Measurements from ENCODE around the gene AKT1S1. TPM values are rescaled to one million over a fixed set of nuclear protein-coding genes. Genes with fewer than 3 reads are reported as not detected.
A peak's percentile ranks its signal among the peaks of the same experiment; 100 is the strongest.

The AKT1S1 gene
- total and polyA plus RNA-seq, 2 of the 13 experiments (the other 11 are each of a cell fraction or from before 2014, with no cell fraction given), result 13.5 to 27.8 TPM

GRCh38 chr19:49857838-49858087, 19.4 kb downstream of the AKT1S1 start:
- ATAC-seq (no peak), FAIRE-seq (no peak), DNase-seq (ENCODE audit: low spot score) (no peak)
- intact Hi-C loops (cut with micrococcal nuclease; ENCODE audit: unreplicated experiment) (no loop called here), in situ Hi-C loops (cut with HindIII; ENCODE audit: extremely low pct_ligation_motif_present, low pct_unique_long_range_greater_than_20kb) (no loop called here)
- Histone ChIP-seq H3K9ac (ENCODE audit: insufficient read depth, low read depth, low read length) (no peak overlapping the region), H3K9me3 (ENCODE audit: low read length) (no peaks in the 10 kb centered on the region), H3K4me3 (replicated peaks in 1 of 3; ENCODE audit: insufficient read depth in 1 of 3, low read depth in 2 of 3, low read length in 3 of 3) (no peak overlapping the region), H3K4me1 (ENCODE audit: insufficient read depth, low read length) (peaks cover 12% of the 10 kb centered on the region), H3K79me2 (ENCODE audit: insufficient read depth, low read length) (peaks cover 14% of the 10 kb centered on the region), H3K4me2 (ENCODE audit: low read depth, low read length) (no peak overlapping the region), H3K27me3 (ENCODE audit: control insufficient read depth in 1 of 2, insufficient read depth in 2 of 2, low read length in 2 of 2) (no peaks in the 10 kb centered on the region), H3K27ac (ENCODE audit: extremely low read length, insufficient read depth, low read length) (no peak overlapping the region), H4K20me1 (ENCODE audit: insufficient read depth, low read length) (peaks cover 13% of the 10 kb centered on the region), H2AFZ (ENCODE audit: low read length) (no peak overlapping the region), H3K36me3 (replicated peaks in 1 of 2; ENCODE audit: control insufficient read depth in 1 of 2, insufficient read depth in 2 of 2, low read length in 2 of 2) (peaks cover 37 to 67% of the 10 kb centered on the region in 2 experiments; a peak in 4 of 5 replicates)
- BruUV-seq (replicated peaks), result no TSS peak
- POLR2A ChIA-PET, result interaction anchor here (1.1 to 1.2 kb wide), 2 partner anchors 19 to 48 kb away, joined by 4 to 5 read pairs; partner anchors contain the start of gene AKT1S1
- no peak for TF ChIP-seq NONO (IDR thresholded peaks at IDR 0.05)
- TF ChIP-seq NONO (CRISPR knock-in tag; conservative IDR thresholded peaks at IDR 0.05), result peak; percentile 6; the same call in 1 of the 2 replicates
- no peak for TF ChIP-seq NAIF1 (CRISPR knock-in tag; IDR thresholded peaks at IDR 0.05; ENCODE audit: borderline replicate concordance)
- WGBS (ENCODE audit: low lambda C conversion rate), result no CpG with 5 or more reads among the region's 5 CpGs
- CTCF ChIA-PET (ENCODE audit: low intra/inter-chr PET ratio, low total read pairs), result no interaction called here

DNA sequence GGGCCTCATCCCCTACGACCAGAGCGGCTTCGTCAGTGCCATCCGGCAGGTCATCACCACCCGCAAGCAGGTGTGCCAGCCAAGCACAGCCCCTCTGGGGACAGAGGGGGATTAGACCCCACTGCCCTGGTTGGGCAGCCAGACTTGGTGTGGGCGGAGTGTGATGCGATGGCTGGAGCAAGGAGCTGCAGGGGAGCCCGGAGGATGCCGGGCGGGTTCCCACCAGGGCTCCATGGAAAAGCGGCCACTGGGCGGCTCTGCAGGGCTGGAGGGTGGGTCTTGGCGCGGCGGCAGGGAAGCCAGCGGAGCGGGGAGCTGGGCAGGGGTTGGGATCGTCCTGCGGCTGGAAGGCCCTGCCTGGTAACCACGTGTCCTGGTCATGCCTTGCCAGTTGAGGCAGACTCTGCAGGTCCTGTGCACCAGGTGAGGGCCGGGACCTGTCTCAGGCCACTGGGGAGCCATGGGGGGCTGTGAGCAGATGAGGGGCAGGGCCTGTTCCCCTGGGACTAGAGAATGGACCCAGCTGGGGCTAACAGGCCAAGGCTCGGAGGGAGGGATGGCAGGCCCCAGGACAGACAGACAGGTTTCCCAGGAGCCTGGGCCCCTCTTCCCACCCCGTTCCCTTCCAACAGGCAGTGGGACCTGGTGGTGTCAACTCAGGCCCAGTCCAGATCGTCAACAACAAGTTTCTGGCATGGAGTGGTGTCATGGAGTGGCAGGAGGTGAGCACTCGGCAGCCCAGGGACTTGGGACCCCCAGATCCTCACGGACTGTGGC, 19.9 kb downstream of the AKT1S1 start:
- intact Hi-C loops (cut with micrococcal nuclease; ENCODE audit: unreplicated experiment), result no loop called here
- ATAC-seq, result no peak
- DNase-seq (ENCODE audit: low spot score), result no peak
- TF ChIP-seq POLR2A (IDR thresholded peaks at IDR 0.05; ENCODE audit: insufficient read depth in 1 of 2, low read depth in 2 of 2, low read length in 2 of 2) (peak; percentile 39 to 40; a peak in 2 of 4 replicates), ZNF670 (CRISPR knock-in tag; IDR thresholded peaks at IDR 0.05; ENCODE audit: borderline replicate concordance) (no peak), RBFOX2 (IDR thresholded peaks at IDR 0.05; ENCODE audit: low read depth, low read length) (peak; percentile 78), CCDC6 (CRISPR knock-in tag; IDR thresholded peaks at IDR 0.05) (0 out of 2 replicates have a peak, but pooled peaks have one; percentile 37), AGO2 (optimal IDR thresholded peaks at IDR 0.05; ENCODE audit: low read depth, low read length) (peak; percentile 72), REPIN1 (CRISPR knock-in tag; IDR thresholded peaks at IDR 0.05; ENCODE audit: borderline replicate concordance, low read depth) (no peak), AKAP8 (CRISPR knock-in tag; IDR thresholded peaks at IDR 0.05) (peak; percentile 88), HOMEZ (CRISPR knock-in tag; IDR thresholded peaks at IDR 0.05; ENCODE audit: low read depth) (no peak), ZNF740 (CRISPR knock-in tag; IDR thresholded peaks at IDR 0.05) (0 out of 2 replicates have a peak, but pooled peaks have one; percentile 14), HNRNPK (IDR thresholded peaks at IDR 0.05; ENCODE audit: low read depth, low read length, poor library complexity, severe bottlenecking) (peak; percentile 13), PAF1 (CRISPR knock-in tag; IDR thresholded peaks at IDR 0.05) (peak; percentile 56; the same call in 1 of the 2 replicates), ZC3H13 (CRISPR knock-in tag; IDR thresholded peaks at IDR 0.05) (peak; percentile 58; the same call in 1 of the 2 replicates), POLR2G (IDR thresholded peaks at IDR 0.05; ENCODE audit: low read depth, low read length) (peak; percentile 50), RBM22 (optimal IDR thresholded peaks at IDR 0.05; ENCODE audit: low read length) (peak; percentile 80)

More for the DNA sequence above, 19.9 kb downstream of the AKT1S1 start:
- no peak for FAIRE-seq
- 98% methylated on average over 15 of the region's 26 CpGs for WGBS (ENCODE audit: low lambda C conversion rate)
- BruUV-seq (replicated peaks), result no TSS peak
- H3K4me3 ChIP-seq (replicated peaks in 1 of 3; ENCODE audit: insufficient read depth in 1 of 3, low read depth in 2 of 3, low read length in 3 of 3), result no peak overlapping the region
- no peak overlapping the region for H3K9ac ChIP-seq (ENCODE audit: insufficient read depth, low read depth, low read length)
- peaks cover 37 to 67% of the 10 kb centered on the region in 2 experiments; a peak in 4 of 5 replicates for H3K36me3 ChIP-seq (replicated peaks in 1 of 2; ENCODE audit: control insufficient read depth in 1 of 2, insufficient read depth in 2 of 2, low read length in 2 of 2)
- peaks cover 18% of the 10 kb centered on the region for H4K20me1 ChIP-seq (ENCODE audit: insufficient read depth, low read length)
- no peak overlapping the region for H2AFZ ChIP-seq (ENCODE audit: low read length)
- CTCF ChIA-PET (ENCODE audit: low intra/inter-chr PET ratio, low total read pairs), result no interaction called here
- H3K9me3 ChIP-seq (ENCODE audit: low read length), result no peaks in the 10 kb centered on the region
- peaks cover 17% of the 10 kb centered on the region for H3K4me1 ChIP-seq (ENCODE audit: insufficient read depth, low read length)
- in situ Hi-C loops (cut with HindIII; ENCODE audit: extremely low pct_ligation_motif_present, low pct_unique_long_range_greater_than_20kb), result no loop called here
- peaks cover 19% of the 10 kb centered on the region for H3K79me2 ChIP-seq (ENCODE audit: insufficient read depth, low read length)
- no peak overlapping the region for H3K4me2 ChIP-seq (ENCODE audit: low read depth, low read length)
- no peaks in the 10 kb centered on the region for H3K27me3 ChIP-seq (ENCODE audit: control insufficient read depth in 1 of 2, insufficient read depth in 2 of 2, low read length in 2 of 2)
- H3K27ac ChIP-seq (ENCODE audit: extremely low read length, insufficient read depth, low read length), result no peak overlapping the region
- POLR2A ChIA-PET, result interaction anchor here (1.1 to 1.2 kb wide), 2 partner anchors 19 to 47 kb away, joined by 4 to 5 read pairs; partner anchors contain the start of gene AKT1S1
